Measurements from ENCODE around the gene APOL2.

APOL2 gene, protein sequence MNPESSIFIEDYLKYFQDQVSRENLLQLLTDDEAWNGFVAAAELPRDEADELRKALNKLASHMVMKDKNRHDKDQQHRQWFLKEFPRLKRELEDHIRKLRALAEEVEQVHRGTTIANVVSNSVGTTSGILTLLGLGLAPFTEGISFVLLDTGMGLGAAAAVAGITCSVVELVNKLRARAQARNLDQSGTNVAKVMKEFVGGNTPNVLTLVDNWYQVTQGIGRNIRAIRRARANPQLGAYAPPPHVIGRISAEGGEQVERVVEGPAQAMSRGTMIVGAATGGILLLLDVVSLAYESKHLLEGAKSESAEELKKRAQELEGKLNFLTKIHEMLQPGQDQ

DNA sequence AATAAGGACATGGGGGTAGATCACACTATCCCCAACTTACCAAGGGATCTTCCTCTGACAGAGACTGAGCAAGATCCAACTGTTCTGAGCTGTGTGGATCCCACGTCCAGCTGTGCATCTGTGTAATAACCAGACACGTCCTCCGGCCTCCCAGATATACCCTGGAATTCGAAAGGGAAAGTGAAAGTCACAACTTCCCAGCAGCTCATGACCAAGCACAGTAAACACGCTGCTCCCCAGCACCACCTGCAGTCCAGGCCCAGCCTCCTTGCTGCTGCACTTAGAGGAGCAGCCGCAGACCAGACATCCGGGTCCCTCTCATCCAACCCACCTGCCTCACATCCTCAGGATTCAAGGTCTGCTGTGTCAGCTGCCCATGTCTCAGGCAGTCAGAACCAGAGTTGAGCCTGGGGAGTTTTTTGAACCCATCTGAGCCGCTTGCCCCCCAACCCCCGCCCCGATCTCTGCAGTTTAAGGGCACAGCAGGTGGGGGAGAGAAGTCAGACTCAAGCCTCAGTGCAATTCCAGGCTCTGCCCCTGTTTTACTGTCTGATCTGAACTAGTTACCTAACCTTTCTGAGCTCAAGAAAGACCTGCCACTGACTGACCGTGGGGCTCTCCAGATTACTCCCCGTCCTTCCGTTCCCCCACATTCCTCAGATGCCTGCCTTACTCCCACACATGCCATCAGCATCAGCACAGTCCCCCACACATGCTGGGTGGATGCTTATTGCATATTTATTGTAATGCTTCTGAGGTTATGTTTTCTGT, at the start of gene APOL2:
Gene APOL2, minus strand, starts transcription at position 127 of the 771 bp plus-strand sequence. CDS start 6,365 bp downstream, outside the sequence.
- Histone ChIP-seq H3K27ac (ENCODE audit: low read depth, low read length) (peak within 1 kb of the TSS; percentile 95), H3K4me3 (ENCODE audit: low read depth in 1 of 2, low read length in 2 of 2) (peak within 1 kb of the TSS; percentile 65 to 98), H3K27me3 (ENCODE audit: control insufficient read depth in 1 of 2, insufficient read depth in 2 of 2, low read length in 2 of 2) (no peaks in the 10 kb centered on the region), H3K9ac (ENCODE audit: low read length) (peak within 1 kb of the TSS; percentile 98), H3K36me3 (ENCODE audit: insufficient read depth, low read length) (no peaks in the 10 kb centered on the region), H3K4me1 (ENCODE audit: insufficient read depth, low read length) (peaks cover 49% of the 10 kb centered on the region), H3K9me3 (ENCODE audit: low read length) (no peaks in the 10 kb centered on the region)

DNA sequence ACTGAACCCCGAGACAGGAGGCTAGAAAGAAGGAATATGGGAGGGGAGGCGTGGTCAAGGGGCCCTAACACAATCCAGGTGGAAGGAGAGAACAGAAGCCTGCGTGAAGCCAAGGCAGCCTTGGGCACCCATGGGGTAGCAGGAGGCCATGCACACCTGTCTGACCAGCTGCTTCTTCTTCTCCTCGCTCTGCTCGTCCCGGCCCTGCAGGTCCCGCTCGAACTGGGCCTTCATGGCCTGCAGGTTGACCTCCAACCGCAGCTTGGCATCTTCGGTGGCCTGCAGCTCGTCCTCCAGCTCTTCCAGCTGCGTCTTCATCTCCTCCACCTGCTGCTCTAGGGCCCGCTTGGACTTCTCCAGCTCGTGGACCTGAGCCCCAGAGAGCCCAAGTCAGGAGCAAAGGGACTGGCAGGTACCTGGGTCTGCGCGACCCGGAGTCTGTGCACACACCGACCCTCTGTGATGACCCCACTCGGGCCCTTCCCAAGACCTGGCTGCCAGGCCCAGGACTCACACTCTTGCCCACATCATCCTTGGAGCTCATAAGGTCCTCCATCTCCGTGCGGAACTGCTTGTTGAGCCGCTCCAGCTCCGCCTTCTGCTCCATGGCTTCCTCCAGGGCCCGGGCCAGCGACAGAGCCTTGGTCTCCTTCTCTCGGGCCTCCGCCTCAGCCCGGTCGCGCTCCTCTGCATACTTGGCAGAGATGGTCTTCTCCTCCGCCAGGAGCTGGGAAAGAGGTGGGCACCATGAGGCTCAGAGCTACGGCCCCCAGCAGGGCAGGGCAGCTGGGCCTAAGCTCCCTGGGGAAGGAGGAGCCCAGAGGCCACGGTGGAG, 49.5 kb upstream of the APOL2 start:
- Histone ChIP-seq H3K4me3 (ENCODE audit: low read depth in 1 of 2, low read length in 2 of 2) (no peak overlapping the region), H3K27me3 (ENCODE audit: control insufficient read depth in 1 of 2, insufficient read depth in 2 of 2, low read length in 2 of 2) (no peaks in the 10 kb centered on the region), H3K4me1 (ENCODE audit: insufficient read depth, low read length) (peaks cover 36% of the 10 kb centered on the region), H3K9me3 (ENCODE audit: low read length) (no peaks in the 10 kb centered on the region), H3K9ac (ENCODE audit: low read length) (no peak overlapping the region), H3K27ac (ENCODE audit: low read depth, low read length) (peak overlapping the region; percentile 31), H3K36me3 (ENCODE audit: insufficient read depth, low read length) (peaks cover 80% of the 10 kb centered on the region)

DNA sequence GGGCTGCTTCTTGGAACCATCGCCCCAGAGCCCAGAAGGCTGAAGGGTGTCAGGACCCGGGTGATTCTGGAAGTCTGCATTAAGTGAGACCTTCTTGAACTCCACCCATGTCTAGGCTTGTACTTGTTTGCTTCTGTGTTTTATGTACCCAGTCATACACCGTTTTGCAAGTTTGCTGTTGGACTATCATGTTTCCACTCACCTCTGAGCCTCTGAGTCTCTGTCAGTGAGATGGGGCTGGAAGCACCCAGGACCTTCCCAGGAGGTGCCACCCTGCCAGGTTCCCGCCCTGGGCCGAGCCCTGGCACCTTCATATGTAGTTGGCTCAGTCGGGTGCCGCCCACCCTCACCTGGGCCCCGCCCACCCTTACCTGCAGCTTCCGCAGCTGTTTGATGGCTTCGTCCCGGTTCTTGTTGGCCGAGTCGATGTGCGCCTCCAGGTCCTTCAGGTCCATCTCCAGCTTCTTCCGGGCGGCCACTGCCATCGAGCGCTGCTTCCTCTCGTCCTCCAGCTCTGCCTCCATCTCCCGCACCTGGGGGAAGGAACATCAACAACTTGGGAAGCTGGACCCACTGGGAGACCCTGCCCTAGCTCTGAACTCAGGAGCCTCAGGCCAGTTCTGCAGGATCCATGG, 48.7 kb upstream of the APOL2 start:
- Histone ChIP-seq H3K27me3 (ENCODE audit: control insufficient read depth in 1 of 2, insufficient read depth in 2 of 2, low read length in 2 of 2) (no peaks in the 10 kb centered on the region), H3K4me3 (ENCODE audit: low read depth in 1 of 2, low read length in 2 of 2) (no peak overlapping the region), H3K9me3 (ENCODE audit: low read length) (no peaks in the 10 kb centered on the region), H3K36me3 (ENCODE audit: insufficient read depth, low read length) (peaks cover 79% of the 10 kb centered on the region), H3K27ac (ENCODE audit: low read depth, low read length) (peak overlapping the region; percentile 14), H3K4me1 (ENCODE audit: insufficient read depth, low read length) (peaks cover 36% of the 10 kb centered on the region), H3K9ac (ENCODE audit: low read length) (no peak overlapping the region)

DNA sequence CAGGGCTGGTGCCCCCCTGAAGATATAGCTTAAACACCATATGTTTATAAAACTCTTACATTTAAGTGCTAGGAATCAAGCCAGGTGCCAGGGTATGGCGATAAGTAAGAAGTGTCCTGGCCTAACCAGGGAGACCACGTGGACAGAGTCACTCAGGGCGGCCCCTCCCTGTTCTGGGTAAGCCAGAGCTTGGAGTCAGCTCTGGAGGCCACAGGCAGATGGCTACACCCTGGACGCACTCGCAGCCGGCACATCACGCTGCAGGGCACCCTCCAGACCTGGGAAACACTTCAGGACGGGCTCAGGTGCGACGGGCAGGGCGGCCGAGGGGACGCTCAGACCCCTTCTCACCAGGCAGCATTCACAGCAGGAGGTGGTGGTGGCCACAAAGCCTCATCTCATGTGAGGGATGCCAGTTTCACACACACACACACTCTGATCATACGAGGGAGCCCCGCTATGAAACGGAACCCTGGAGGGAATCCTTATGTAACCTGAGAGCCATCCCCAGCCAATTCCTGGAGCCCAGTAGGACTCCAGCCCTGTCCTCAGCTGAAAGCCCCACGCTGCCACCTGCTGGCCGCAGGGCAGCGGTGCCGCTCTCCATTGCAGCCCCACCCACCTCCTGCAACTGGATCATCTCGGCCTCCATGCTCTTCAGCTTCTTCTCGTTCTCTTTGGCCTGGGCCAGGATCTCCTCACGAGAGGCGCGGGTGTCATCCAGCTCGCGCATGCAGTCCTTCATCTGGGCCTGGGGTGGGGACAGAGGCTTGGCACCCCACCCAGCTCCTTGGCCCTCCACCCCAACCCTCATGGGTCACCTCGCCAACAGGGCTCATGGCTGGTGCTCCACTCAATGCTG, 47.0 kb upstream of the APOL2 start:
- H3K27me3 ChIP-seq (ENCODE audit: control insufficient read depth in 1 of 2, insufficient read depth in 2 of 2, low read length in 2 of 2), result no peaks in the 10 kb centered on the region
- no peak overlapping the region for H3K4me3 ChIP-seq (ENCODE audit: low read depth in 1 of 2, low read length in 2 of 2)
- H3K9me3 ChIP-seq (ENCODE audit: low read length), result no peaks in the 10 kb centered on the region
- H3K4me1 ChIP-seq (ENCODE audit: insufficient read depth, low read length), result peaks cover 36% of the 10 kb centered on the region
- H3K36me3 ChIP-seq (ENCODE audit: insufficient read depth, low read length), result peaks cover 82% of the 10 kb centered on the region
- peak overlapping the region; percentile 1 for H3K9ac ChIP-seq (ENCODE audit: low read length)
- peak overlapping the region; percentile 79 for H3K27ac ChIP-seq (ENCODE audit: low read depth, low read length)

DNA sequence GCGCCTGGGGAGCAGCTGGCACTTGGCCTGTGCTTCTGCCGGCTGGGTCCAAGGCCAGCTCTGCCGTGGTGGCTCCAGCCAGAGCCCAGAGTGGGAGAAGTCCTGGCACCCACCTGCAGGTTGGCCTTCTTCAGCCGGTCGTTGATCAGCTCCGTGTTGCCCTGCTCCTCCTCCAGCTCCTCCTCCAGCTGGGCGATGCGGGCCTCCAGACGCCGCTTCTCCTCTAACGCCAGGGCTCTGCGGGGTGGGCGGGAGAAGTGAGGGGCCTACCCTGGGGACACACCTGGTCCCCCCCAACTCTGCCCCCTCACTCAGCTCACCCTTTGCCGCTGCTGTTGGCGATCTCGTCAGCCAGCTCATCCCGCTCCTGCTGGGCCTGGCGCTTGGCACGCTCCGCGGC, 46.2 kb upstream of the APOL2 start:
- H3K4me3 ChIP-seq (ENCODE audit: low read depth in 1 of 2, low read length in 2 of 2), result no peak overlapping the region
- H3K9ac ChIP-seq (ENCODE audit: low read length), result peak overlapping the region; percentile 1
- no peaks in the 10 kb centered on the region for H3K27me3 ChIP-seq (ENCODE audit: control insufficient read depth in 1 of 2, insufficient read depth in 2 of 2, low read length in 2 of 2)
- peaks cover 83% of the 10 kb centered on the region for H3K36me3 ChIP-seq (ENCODE audit: insufficient read depth, low read length)
- peaks cover 36% of the 10 kb centered on the region for H3K4me1 ChIP-seq (ENCODE audit: insufficient read depth, low read length)
- no peaks in the 10 kb centered on the region for H3K9me3 ChIP-seq (ENCODE audit: low read length)
- H3K27ac ChIP-seq (ENCODE audit: low read depth, low read length), result peak overlapping the region; percentile 79

DNA sequence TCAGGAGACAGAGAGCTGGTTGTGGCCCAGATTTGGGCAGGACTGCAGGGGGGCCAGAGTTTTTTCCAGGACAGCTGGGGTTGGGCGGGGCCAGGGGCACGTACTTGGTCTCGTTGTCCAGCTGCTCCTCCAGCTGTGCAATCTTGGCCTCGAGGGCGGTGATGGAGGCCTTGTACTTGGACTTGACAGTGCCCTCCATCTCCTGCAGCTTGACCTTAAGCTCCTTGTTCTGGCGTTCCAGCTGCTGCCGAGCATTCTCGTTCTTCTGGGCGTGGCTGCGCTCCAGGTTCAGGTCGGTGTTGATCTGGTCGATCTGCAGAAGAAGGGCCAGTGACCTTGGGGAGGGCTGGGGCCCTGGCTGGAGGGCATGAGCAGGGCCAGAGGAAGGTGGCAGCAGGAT, 45.7 kb upstream of the APOL2 start:
- H3K27me3 ChIP-seq (ENCODE audit: control insufficient read depth in 1 of 2, insufficient read depth in 2 of 2, low read length in 2 of 2), result no peaks in the 10 kb centered on the region
- H3K4me3 ChIP-seq (ENCODE audit: low read depth in 1 of 2, low read length in 2 of 2), result no peak overlapping the region
- no peak overlapping the region for H3K9ac ChIP-seq (ENCODE audit: low read length)
- peak overlapping the region; percentile 79 for H3K27ac ChIP-seq (ENCODE audit: low read depth, low read length)
- no peaks in the 10 kb centered on the region for H3K9me3 ChIP-seq (ENCODE audit: low read length)
- peaks cover 36% of the 10 kb centered on the region for H3K4me1 ChIP-seq (ENCODE audit: insufficient read depth, low read length)
- H3K36me3 ChIP-seq (ENCODE audit: insufficient read depth, low read length), result peaks cover 83% of the 10 kb centered on the region

DNA sequence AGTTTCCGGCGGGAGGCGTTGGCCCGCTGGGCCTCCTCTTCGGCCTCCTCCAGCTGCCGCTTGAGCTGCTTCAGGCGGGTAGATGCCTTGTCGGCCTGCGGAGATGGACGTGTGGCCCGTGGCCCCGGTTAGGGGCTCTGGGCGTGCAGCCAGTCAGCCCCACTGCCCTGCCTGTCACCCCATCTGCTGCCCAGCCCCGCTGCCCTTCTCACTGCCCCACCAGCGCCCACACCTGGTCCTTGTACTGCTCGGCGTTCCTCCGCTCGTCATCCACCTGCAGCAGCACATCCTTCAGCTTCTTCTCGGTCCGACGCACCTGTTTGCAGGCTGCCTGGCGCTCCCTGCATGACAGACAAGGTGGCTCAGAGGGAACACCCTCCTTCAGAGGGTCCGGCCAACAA, 44.8 kb upstream of the APOL2 start:
- H3K9me3 ChIP-seq (ENCODE audit: low read length), result no peaks in the 10 kb centered on the region
- peaks cover 74% of the 10 kb centered on the region for H3K36me3 ChIP-seq (ENCODE audit: insufficient read depth, low read length)
- H3K27ac ChIP-seq (ENCODE audit: low read depth, low read length), result no peak overlapping the region
- H3K4me3 ChIP-seq (ENCODE audit: low read depth in 1 of 2, low read length in 2 of 2), result no peak overlapping the region
- no peaks in the 10 kb centered on the region for H3K27me3 ChIP-seq (ENCODE audit: control insufficient read depth in 1 of 2, insufficient read depth in 2 of 2, low read length in 2 of 2)
- H3K9ac ChIP-seq (ENCODE audit: low read length), result no peak overlapping the region
- peaks cover 28% of the 10 kb centered on the region for H3K4me1 ChIP-seq (ENCODE audit: insufficient read depth, low read length)

DNA sequence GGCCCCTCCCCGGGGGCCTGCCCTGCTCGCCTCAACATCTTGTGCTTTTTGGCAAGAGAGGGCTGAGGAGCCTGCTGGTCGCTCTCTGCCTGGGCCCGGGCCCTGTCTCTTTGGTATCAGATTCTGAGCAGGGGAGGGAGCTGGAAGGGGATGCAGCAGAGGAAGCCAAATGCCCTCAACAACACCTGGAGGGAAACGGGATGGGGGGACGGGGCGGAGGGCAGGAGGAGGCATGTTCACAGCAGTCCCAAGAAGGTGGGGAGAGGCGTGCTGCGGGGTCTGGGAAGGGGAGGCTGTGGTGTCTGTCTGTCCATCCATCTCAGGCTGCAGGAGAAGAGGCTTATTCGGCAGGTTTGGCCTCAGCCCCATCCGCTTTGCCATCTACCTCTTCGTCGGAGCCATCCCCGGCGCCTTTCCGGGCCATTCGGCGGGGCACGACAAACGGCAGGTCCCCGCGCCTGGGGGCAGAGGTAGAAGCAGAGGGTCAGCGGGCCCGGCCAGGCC, 43.1 kb upstream of the APOL2 start:
- H3K9ac ChIP-seq (ENCODE audit: low read length), result no peak overlapping the region

DNA sequence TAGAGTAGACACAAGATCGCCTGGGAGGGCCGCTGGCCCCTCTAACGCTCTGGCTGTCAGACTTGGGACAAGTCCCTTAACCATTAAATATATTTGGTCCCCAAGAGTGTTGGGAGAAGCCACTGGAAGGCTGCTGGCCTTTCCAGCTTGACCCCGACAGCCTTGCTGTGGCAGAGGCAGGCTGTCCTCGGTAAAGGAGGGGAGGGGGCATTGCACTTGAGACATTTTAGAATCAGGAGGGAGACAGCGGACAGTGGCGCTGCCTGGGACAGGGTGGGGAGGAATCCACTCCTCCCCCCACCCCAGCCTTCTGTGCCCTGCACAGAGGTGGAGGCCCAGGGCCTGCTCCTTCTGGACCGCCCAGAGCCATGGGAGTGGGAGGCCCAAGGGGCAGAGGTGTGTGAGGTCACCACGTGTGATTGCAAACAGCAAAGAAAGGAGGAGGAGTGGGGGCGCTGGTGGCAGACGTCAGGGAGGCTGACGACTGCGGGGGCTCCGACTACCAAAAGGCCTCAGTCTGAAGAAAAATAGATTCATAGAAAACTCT, 42.5 kb upstream of the APOL2 start:
- Histone ChIP-seq H3K27ac (ENCODE audit: low read depth, low read length) (peak overlapping the region; percentile 10), H3K9me3 (ENCODE audit: low read length) (no peaks in the 10 kb centered on the region), H3K4me3 (ENCODE audit: low read depth in 1 of 2, low read length in 2 of 2) (no peak overlapping the region), H3K4me1 (ENCODE audit: insufficient read depth, low read length) (peaks cover 36% of the 10 kb centered on the region), H3K36me3 (ENCODE audit: insufficient read depth, low read length) (peaks cover 54% of the 10 kb centered on the region), H3K27me3 (ENCODE audit: control insufficient read depth in 1 of 2, insufficient read depth in 2 of 2, low read length in 2 of 2) (no peaks in the 10 kb centered on the region), H3K9ac (ENCODE audit: low read length) (no peak overlapping the region)

More for the DNA sequence above, 43.1 kb upstream of the APOL2 start:
- Histone ChIP-seq H3K4me3 (ENCODE audit: low read depth in 1 of 2, low read length in 2 of 2) (no peak overlapping the region), H3K27ac (ENCODE audit: low read depth, low read length) (peak overlapping the region; percentile 10), H3K4me1 (ENCODE audit: insufficient read depth, low read length) (peaks cover 36% of the 10 kb centered on the region), H3K36me3 (ENCODE audit: insufficient read depth, low read length) (peaks cover 58% of the 10 kb centered on the region), H3K9me3 (ENCODE audit: low read length) (no peaks in the 10 kb centered on the region), H3K27me3 (ENCODE audit: control insufficient read depth in 1 of 2, insufficient read depth in 2 of 2, low read length in 2 of 2) (no peaks in the 10 kb centered on the region)

DNA sequence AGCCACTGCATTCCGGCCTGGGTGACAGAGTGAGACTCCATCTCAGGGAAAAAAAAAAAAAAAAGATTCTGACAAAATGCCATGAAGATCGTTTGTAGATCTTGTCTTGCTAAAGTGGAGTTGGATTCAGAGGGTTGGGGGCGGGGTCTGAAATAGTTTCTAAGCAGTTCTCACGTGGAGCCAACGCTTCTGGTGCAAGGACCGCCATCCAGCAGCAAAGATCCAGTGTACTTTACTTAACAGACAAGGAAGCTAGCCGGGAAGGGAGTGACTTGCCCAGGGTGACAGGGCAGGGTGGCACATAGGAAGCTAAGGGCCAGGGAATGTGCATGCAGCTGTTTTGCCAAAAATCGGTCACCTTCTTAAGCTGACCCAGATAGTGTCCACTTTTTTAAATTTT, 41.1 kb upstream of the APOL2 start:
- H3K9me3 ChIP-seq (ENCODE audit: low read length), result no peaks in the 10 kb centered on the region
- H3K27me3 ChIP-seq (ENCODE audit: control insufficient read depth in 1 of 2, insufficient read depth in 2 of 2, low read length in 2 of 2), result no peaks in the 10 kb centered on the region
- H3K36me3 ChIP-seq (ENCODE audit: insufficient read depth, low read length), result peaks cover 39% of the 10 kb centered on the region
- no peak overlapping the region for H3K27ac ChIP-seq (ENCODE audit: low read depth, low read length)
- H3K4me3 ChIP-seq (ENCODE audit: low read depth in 1 of 2, low read length in 2 of 2), result no peak overlapping the region
- no peak overlapping the region for H3K9ac ChIP-seq (ENCODE audit: low read length)
- H3K4me1 ChIP-seq (ENCODE audit: insufficient read depth, low read length), result peaks cover 21% of the 10 kb centered on the region

Data from muscle layer of colon (tissue), 2 donors.